GM19351 (cell line): Measurements from ENCODE around the gene TBR1.
A peak's percentile ranks its signal among the peaks of the same experiment; 100 is the strongest.

ENCODE experiments used
- ATAC-seq: cut with Tn5 transposase; IDR thresholded peaks from one replicate; pipeline ENCODE4 v1.9.1; 2021; ENCODE audit warnings: mild to moderate bottlenecking, moderate library complexity; ENCODE audit not compliant: unreplicated experiment

The TBR1 gene

GRCh38 chr2:161415987-161416707 is at the start of gene TBR1:
Gene TBR1, plus strand, starts transcription at chr2:161416297. Its CDS starts 114 bp downstream, at chr2:161416411.
- no peak for ATAC-seq

GRCh38 chr2:161367675-161368074 is 48.4 kb upstream of the TBR1 start:
- ATAC-seq = no peak

DNA sequence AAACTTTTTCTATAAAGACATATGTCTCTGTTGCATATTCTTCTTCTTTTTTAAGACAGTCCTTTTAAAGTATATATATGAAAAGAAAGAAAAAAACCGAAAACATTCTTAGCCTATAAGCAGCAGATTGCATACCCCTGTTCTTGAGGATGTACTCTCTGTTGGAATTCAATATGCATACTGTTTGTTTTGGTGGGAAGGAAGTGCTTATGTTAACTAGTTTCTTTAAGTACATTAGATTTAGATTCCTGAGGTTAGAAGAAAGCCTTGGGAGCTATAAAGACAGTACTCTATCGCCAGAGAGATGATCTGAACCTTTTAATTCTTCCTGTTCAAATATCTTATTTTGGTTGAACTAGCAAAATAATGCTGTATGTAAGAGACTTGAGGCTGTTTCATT is 46.8 kb upstream of the TBR1 start:
- ATAC-seq = no peak

DNA sequence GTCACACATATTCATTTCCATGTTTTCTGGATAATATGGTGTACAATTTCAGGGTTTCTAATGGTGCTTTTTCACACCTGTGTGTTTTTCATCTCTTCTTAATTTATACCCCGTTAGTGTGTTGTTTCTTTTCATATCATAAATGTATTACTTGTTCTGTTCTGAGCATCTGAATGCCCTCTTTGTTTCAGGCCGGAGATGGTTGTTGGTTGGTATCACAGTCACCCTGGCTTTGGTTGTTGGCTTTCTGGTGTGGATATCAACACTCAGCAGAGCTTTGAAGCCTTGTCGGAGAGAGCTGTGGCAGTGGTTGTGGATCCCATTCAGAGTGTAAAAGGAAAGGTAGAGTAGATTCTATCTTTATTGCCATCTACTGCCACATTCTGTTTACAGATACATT is 45.1 kb upstream of the TBR1 start:
- no peak for ATAC-seq

DNA sequence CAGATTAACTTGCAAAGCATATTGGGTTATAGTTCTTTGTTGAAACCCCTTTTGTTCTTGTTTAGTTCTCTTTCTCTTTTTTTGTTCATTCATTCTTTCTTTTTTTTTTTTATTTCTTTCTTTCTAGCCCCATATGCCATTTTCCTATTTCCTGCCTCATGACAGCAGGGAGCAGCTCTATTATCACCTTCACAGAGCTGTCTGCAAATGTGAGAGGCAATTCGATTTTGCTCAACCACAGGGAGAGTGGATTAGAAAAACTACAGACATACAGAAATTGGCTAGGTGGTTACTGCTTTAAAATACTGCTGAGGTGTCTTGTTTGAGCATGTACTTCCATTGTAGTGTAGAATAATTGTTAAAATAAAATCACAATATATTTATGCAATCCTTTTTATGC is 44.2 kb upstream of the TBR1 start:
- ATAC-seq = no peak

GRCh38 chr2:161373942-161374341 is 42.2 kb upstream of the TBR1 start:
- no peak for ATAC-seq

GRCh38 chr2:161374446-161374845 is 41.7 kb upstream of the TBR1 start:
- no peak for ATAC-seq

DNA sequence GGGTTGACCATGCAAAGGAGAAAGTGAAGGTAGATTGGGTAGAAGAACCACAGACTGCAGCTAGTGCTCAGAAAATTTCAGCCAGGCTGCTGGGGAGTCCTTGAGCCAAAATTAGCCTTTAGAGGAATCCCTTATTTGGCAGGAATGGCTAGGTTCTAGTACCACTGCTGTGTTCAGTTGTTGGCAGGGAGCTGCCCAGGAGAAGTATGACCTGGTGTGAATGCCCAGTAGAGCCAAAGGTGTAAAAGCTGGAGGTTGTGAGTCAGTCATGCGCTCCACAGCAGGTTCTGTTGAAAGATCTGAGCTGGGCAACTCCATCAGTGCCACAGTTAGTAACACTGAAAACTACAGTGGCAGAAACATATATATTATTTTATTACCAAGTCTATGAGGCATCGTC is 36.4 kb upstream of the TBR1 start:
- no peak for ATAC-seq

DNA sequence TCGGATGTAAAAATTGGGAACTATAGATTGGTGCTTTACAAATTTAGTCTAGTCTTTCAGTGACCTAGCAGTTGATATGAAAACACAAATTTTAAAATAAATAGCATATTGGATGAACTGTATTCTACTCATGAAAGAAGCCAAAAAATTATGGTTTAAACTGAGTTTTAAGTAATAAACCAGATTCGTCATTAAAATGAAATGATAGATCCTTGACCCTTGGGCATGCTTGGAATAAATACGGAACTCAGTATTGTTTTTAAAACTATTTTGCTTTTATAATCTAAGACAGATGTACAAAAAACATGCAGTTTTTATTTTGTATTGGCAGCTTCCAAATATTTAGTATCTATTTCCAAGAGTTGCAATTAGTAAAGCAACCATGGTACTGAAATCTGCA is 34.6 kb upstream of the TBR1 start:
- no peak for ATAC-seq

DNA sequence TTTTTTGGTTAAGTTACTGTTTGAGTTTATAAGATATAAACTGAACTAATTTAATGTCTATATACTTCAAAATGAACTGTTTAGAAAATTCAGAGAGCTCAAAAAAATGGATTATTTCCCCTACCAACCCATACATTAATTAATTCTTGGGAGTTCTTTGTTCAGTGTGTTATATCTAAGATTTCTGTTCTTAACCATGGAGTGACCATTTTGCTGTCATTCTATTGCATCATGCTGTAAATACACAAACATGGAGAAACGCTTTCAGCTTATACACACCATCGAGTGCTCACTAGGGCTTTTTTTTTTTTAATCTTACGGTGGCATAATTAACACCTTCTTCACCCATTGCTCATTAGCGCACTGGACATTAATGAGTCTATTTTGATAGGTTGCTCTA is 33.4 kb upstream of the TBR1 start:
- ATAC-seq = no peak

DNA sequence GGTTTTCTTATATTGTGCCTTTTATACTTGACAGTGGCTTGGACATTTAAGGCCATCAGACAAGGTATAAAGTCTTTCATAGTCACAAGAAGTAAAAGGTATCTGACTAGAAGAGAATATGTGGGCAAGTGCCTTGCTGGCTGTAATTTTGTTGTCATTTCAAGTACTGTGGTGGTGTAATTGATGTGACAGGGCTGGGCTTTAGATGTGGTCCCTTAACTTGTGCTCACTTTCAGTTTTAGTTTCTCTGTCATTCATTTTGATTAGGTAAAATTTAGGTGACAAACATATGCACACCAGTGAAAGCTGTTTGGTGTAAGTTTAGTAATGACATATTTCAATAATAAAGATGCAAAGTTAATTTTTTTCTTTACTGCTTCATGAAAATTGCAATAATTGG is 31.2 kb upstream of the TBR1 start:
- peak; percentile 77 for ATAC-seq

DNA sequence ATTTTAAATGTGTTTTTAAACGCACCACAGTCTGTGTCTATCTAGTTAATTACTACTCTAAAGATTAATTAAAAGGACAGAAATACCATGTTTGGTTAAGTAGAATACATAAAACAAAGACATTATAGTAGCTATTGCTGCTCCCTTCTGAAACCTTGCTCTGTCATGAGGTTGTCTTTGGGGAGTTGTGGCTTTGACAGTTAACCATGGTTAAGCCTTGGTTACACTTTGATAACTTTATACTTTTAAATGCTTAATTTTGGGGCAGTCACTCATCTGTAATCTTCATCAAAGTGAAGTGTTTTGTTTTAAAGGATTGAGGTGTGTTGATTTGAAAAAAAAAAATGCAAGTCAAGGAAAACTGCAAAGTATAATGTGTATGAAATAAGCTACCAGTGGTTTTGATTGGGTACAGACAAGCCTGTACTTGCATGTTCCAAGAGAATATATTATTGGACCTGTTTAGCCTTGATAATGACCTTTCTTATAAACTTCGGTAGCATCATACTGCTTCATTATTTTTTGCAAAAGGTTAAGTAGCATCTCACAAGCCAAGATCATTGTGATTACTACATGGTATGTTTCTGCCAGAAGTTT is 29.8 kb upstream of the TBR1 start:
- ATAC-seq = peak; percentile 58

GRCh38 chr2:161388146-161388779 is 27.8 kb upstream of the TBR1 start:
- peak; percentile 36 for ATAC-seq

DNA sequence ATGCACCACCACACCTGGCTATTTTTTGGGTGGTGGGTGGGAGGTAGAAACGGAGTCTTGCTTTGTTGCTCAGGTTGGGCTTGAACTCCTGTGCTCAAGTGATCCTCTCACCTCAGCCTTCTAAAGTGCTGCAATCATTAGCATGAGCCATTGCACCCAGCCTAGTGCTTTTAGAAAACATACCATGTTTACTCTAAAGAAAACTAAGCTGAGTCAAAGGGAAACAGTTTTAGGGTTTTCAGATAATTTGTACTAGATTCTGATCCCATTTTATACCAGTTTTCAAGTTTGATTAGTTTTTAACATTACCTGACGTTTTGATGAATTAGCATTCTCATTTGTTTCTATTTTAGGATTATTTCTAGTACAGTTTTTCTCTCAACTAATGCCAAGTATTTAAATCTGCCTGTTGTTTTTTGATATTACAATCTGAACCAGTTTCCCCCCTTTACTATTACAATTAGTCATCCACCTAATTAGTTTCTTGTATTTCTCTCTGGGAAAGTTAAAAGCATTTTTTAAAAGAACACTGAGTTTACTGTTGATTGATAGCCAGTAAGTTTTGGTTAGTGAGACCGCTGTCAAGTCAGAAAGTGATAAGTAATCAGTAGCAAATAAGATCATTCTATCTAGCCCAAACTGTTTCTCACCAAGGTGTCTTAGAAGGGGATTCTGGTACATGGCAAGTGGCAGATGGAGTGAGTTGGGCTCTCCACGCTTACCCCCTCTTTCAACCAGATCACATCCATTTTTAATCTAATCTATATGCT is 24.2 kb upstream of the TBR1 start:
- peak; percentile 36 for ATAC-seq

DNA sequence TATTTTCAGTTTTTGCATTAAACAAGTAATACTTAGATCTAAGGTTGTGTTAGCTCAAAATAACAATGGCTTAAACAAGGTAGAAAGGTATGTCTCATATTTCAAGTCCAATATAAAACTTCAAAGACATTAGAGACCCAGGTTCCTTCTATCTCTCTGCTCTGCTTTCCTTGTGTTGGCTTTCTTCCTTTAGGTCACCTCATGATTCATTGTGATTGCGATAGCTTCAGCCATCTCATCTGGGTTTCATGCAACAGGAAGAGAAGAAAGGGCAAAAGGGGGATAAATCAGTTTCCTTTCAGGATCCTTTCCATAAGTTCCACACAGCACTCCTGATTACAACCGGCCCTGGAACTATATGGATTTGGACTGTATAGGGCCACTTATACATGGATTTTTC is 16.0 kb upstream of the TBR1 start:
- ATAC-seq = no peak

- no peak for ATAC-seq
Observed at GRCh38 chr2:161402297-161402696, 13.8 kb upstream of the TBR1 start.

DNA sequence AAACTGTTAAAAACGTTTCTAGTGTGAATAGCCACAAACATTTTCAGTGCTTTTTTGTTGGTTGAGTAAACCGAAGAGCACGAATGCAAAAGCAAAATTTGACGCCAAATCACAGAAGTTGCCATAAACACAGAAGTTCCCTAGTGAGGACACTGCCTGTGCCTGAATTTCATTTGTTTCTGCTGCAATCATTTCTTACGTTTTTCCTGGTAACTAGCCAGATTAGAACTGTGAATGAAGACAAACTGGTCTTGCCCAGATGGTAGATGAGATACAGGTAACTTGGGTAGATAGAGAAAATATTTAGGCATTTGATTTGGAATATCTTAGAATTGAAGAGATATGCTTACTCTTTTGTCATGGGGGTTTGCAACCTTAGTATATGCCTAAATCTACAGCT is 9.8 kb upstream of the TBR1 start:
- no peak for ATAC-seq

DNA sequence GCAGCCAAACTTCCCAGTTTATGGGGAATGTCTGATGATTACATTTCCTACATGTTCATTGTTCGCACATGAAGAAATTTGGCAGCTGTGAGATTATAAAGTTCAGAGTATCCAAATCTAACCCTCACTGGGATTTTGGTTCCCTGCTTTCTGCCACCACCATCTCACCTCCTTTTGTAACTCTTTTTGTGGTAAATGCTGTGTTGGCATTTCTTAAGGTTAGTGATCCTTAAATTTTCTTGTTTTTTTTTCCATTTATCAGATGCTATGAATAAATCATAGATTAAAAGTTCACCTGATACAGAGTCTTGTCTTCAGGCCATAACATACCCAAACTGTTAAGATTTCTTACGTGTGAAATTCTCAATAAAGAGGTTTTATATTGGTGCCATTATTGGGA is 8.5 kb upstream of the TBR1 start:
- ATAC-seq = no peak

GRCh38 chr2:161409308-161409907 is 6.7 kb upstream of the TBR1 start:
- ATAC-seq = no peak

GRCh38 chr2:161412346-161412745 is 3.8 kb upstream of the TBR1 start:
- no peak for ATAC-seq
